Tibial artery (tissue), 4 donors: Measurements from ENCODE around the gene RAPGEF1.

Experiments used
- DNase-seq, 2 donors: peaks; one replicate each; pipeline ENCODE4 v3.0.0-alpha.2; 2019
- H3K27ac ChIP-seq, 2 donors: fragments of 200-600 bp; sonication (generic) in 1 of 2; 1 replicate in 1 of 2; 2 replicates in 1 of 2; pipeline ENCODE4 v1.5.1; 2018 to 2019; ENCODE audit warnings: mild to moderate bottlenecking in 1 of 2
- H3K27me3 ChIP-seq, 2 donors: fragments of 200-600 bp; sonication (generic) in 1 of 2; one replicate each; pipeline versions ENCODE4 v1.5.1 to v1.6.0; 2016 to 2019
- H3K36me3 ChIP-seq, 3 donors: fragments of 200-600 bp; sonication (generic) in 2 of 3; one replicate each; pipeline ENCODE4 v1.5.1; 2016 to 2019; ENCODE audit warnings: mild to moderate bottlenecking in 2 of 3
- H3K4me1 ChIP-seq, 4 donors: fragments of 200-600 bp; sonication (generic) in 2 of 4; 1 replicate in 3 of 4; 2 replicates in 1 of 4; pipeline ENCODE4 v1.5.1; 2016 to 2019
- H3K4me3 ChIP-seq, 2 donors: fragments of 200-600 bp; sonication (generic) in 1 of 2; 1 replicate in 1 of 2; 2 replicates in 1 of 2; pipeline ENCODE4 v1.5.1; 2018 to 2019; ENCODE audit warnings: mild to moderate bottlenecking in 2 of 2
- H3K9me3 ChIP-seq, 3 donors: fragments of 200-600 bp; sonication (generic) in 1 of 3; one replicate each; pipeline ENCODE4 v1.5.1; 2016 to 2019
- CTCF ChIP-seq, 2 experiments: fragments of 200-600 bp in 1 of 2; fragments of 450-650 bp in 1 of 2; IDR thresholded peaks; one replicate each; pipeline ENCODE4 v1.5.1; 2017 to 2019; ENCODE audit warnings: antibody characterized with exemption in 2 of 2, mild to moderate bottlenecking in 1 of 2, moderate library complexity in 1 of 2
- intact Hi-C: fragments of 100-400 bp; cut with DNase I; formaldehyde crosslinking; loops from one replicate; pipeline ENCODE4 v1.15.0; 2023; ENCODE audit warnings: low total_unique reads

The RAPGEF1 gene

GRCh38 chr9:131617611-131618010, 122.3 kb downstream of the RAPGEF1 start:
- intact Hi-C loops: no loop called here
- no peak for DNase-seq
- H3K4me3 ChIP-seq: no peak overlapping the region
- H3K27ac ChIP-seq: no peak overlapping the region
- TF ChIP-seq CTCF (IDR thresholded peaks at IDR 0.05): no peak
- H3K36me3 ChIP-seq: peaks cover 64 to 77% (median 77%) of the 10 kb centered on the region in 3 donors
- H3K27me3 ChIP-seq: no peaks in the 10 kb centered on the region
- H3K4me1 ChIP-seq: peaks cover 0 to 9% (median 2%) of the 10 kb centered on the region in 4 donors
- no peaks in the 10 kb centered on the region for H3K9me3 ChIP-seq

- Histone ChIP-seq H3K4me1 (peaks cover 0 to 9% (median 4%) of the 10 kb centered on the region in 4 donors), H3K9me3 (no peaks in the 10 kb centered on the region), H3K4me3 (no peak overlapping the region), H3K36me3 (peaks cover 64 to 81% (median 76%) of the 10 kb centered on the region in 3 donors), H3K27ac (no peak overlapping the region), H3K27me3 (no peaks in the 10 kb centered on the region)
- no peak for TF ChIP-seq CTCF (IDR thresholded peaks at IDR 0.05)
- no peak for DNase-seq
- intact Hi-C loops: no loop called here
Measured at GRCh38 chr9:131616983-131617604, 122.8 kb downstream of the RAPGEF1 start.

GRCh38 chr9:131614340-131614915, 125.4 kb downstream of the RAPGEF1 start:
- no peak for DNase-seq
- Histone ChIP-seq H3K27me3 (no peaks in the 10 kb centered on the region), H3K27ac (no peak overlapping the region), H3K9me3 (no peaks in the 10 kb centered on the region), H3K4me1 (peaks cover under 1 to 28% (median 25%) of the 10 kb centered on the region in 4 donors), H3K36me3 (peaks cover 39 to 56% (median 49%) of the 10 kb centered on the region in 3 donors), H3K4me3 (no peak overlapping the region)
- intact Hi-C loops: no loop called here
- no peak for TF ChIP-seq CTCF (IDR thresholded peaks at IDR 0.05)

GRCh38 chr9:131613921-131614320, 126.0 kb downstream of the RAPGEF1 start:
- H3K4me3 ChIP-seq: no peak overlapping the region
- no peak overlapping the region for H3K27ac ChIP-seq
- peaks cover 34 to 51% (median 44%) of the 10 kb centered on the region in 3 donors for H3K36me3 ChIP-seq
- H3K27me3 ChIP-seq: no peaks in the 10 kb centered on the region
- DNase-seq: no peak
- intact Hi-C loops: no loop called here
- peaks cover 5 to 33% (median 31%) of the 10 kb centered on the region in 4 donors for H3K4me1 ChIP-seq
- no peak for TF ChIP-seq CTCF (IDR thresholded peaks at IDR 0.05)
- no peaks in the 10 kb centered on the region for H3K9me3 ChIP-seq

GRCh38 chr9:131612851-131613250, 127.0 kb downstream of the RAPGEF1 start:
- no peaks in the 10 kb centered on the region for H3K27me3 ChIP-seq
- H3K9me3 ChIP-seq: no peaks in the 10 kb centered on the region
- peaks cover 5 to 42% (median 37%) of the 10 kb centered on the region in 4 donors for H3K4me1 ChIP-seq
- no peak overlapping the region for H3K27ac ChIP-seq
- peaks cover 28 to 40% (median 39%) of the 10 kb centered on the region in 3 donors for H3K36me3 ChIP-seq
- no peak overlapping the region for H3K4me3 ChIP-seq
- no peak for TF ChIP-seq CTCF (IDR thresholded peaks at IDR 0.05)
- intact Hi-C loops: no loop called here
- DNase-seq: no peak
